ENCODE measurements around the gene TYW1B. TPM values are rescaled to one million over a fixed set of nuclear protein-coding genes. Genes with fewer than 3 reads are reported as not detected.
"Not testable (repeated sequence)": the region's sequence is repeated elsewhere in the genome, so short reads cannot be mapped to it uniquely, and the experiment has no call there.

TYW1B gene
- total RNA-seq, 1 experiment from 2014 or later, result 5.5 TPM

DNA sequence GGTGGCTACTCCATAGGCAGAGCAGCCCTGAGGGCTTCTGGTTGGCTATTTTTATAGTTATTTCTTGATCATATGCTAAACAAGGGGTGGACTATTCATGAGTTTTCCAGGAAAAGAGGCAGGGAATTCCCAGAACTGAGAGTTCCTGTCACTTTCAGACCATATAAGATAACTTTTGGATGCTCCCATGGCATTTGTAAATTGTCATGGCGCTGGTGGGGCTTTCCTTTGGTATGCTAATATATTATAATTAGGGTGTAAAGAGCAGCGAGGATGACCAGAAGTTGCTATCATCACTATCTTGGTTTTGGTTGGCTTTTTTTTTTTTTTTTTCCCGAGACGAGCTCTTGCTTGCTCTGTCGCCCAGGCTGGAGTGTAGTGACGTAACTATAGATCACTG, 272.8 kb downstream of the TYW1B start:
- not testable (repeated sequence) for H3K23ac ChIP-seq (ENCODE audit: insufficient read length, low read depth, low read length); H2BK15ac ChIP-seq (ENCODE audit: low read depth, low read length); H3K4me3 Mint-ChIP-seq; H3K27ac Mint-ChIP-seq; H3T11ph ChIP-seq (ENCODE audit: low read length); H3K14ac ChIP-seq (ENCODE audit: insufficient read depth, low read length); H2AK5ac ChIP-seq (ENCODE audit: insufficient read length, low read length); H3K23me2 ChIP-seq (ENCODE audit: insufficient read length, low read depth, low read length, poor library complexity, severe bottlenecking); H4K8ac ChIP-seq (replicated peaks; ENCODE audit: insufficient read length, low read depth, low read length); H3K27me3 Mint-ChIP-seq (ENCODE audit: low read depth); H3K56ac ChIP-seq (ENCODE audit: insufficient read length, low read depth, low read length); H4K5ac ChIP-seq (ENCODE audit: insufficient read length, low read depth, low read length); H3K4me1 ChIP-seq (ENCODE audit: insufficient read depth, low read length); H3K79me2 ChIP-seq (ENCODE audit: insufficient read depth, low read length); H3K4ac ChIP-seq (ENCODE audit: low read depth, low read length); H2BK20ac ChIP-seq (ENCODE audit: low read depth, low read length, poor library complexity, severe bottlenecking); H2AFZ ChIP-seq (ENCODE audit: low read length); DNase-seq; H3K27me3 ChIP-seq (ENCODE audit: insufficient read depth, low read length); H3K9ac ChIP-seq (ENCODE audit: extremely low read depth, insufficient read length, low read length); H3K9me3 ChIP-seq (ENCODE audit: control insufficient read depth, low read depth, low read length); H2BK120ac ChIP-seq (ENCODE audit: low read depth, low read length, poor library complexity, severe bottlenecking); H2BK5ac ChIP-seq (ENCODE audit: insufficient read length, low read length); H3K4me2 ChIP-seq (ENCODE audit: insufficient read depth, insufficient read length, low read length); H3K9me3 Mint-ChIP-seq; H4K20me1 ChIP-seq (ENCODE audit: control insufficient read depth, insufficient read depth, insufficient read length); H3K18ac ChIP-seq (ENCODE audit: insufficient read length, low read depth, low read length); H2BK12ac ChIP-seq (ENCODE audit: insufficient read length, low read depth, low read length); H3K79me1 ChIP-seq (ENCODE audit: insufficient read depth, low read depth, low read length, poor library complexity, severe bottlenecking); H4K91ac ChIP-seq (ENCODE audit: insufficient read length, low read depth, low read length); H3K27ac ChIP-seq (ENCODE audit: insufficient read length, low read depth, low read length)
- no CpG with 5 or more reads among the region's 6 CpGs for WGBS (ENCODE audit: extremely low coverage, insufficient read length, low lambda C conversion rate)
- peaks cover 0 to 12% (median under 1%) of the 10 kb centered on the region in 3 experiments; a peak in 3 of 7 replicates for H3K36me3 Mint-ChIP-seq (ENCODE audit: insufficient read depth in 1 of 3, low read depth in 3 of 3)
- H3K4me1 Mint-ChIP-seq, result peaks cover 16 to 22% of the 10 kb centered on the region in 2 experiments

GRCh38 chr7:72554401-72554800, 273.6 kb downstream of the TYW1B start:
- not testable (repeated sequence) for H2BK5ac ChIP-seq (ENCODE audit: insufficient read length, low read length); H3K4me3 Mint-ChIP-seq; H3K27me3 ChIP-seq (ENCODE audit: insufficient read depth, low read length); H3K18ac ChIP-seq (ENCODE audit: insufficient read length, low read depth, low read length); H3K4ac ChIP-seq (ENCODE audit: low read depth, low read length); H3K79me2 ChIP-seq (ENCODE audit: insufficient read depth, low read length); H4K20me1 ChIP-seq (ENCODE audit: control insufficient read depth, insufficient read depth, insufficient read length); H3K14ac ChIP-seq (ENCODE audit: insufficient read depth, low read length); H4K5ac ChIP-seq (ENCODE audit: insufficient read length, low read depth, low read length); H3K4me2 ChIP-seq (ENCODE audit: insufficient read depth, insufficient read length, low read length); H4K91ac ChIP-seq (ENCODE audit: insufficient read length, low read depth, low read length); H3K23me2 ChIP-seq (ENCODE audit: insufficient read length, low read depth, low read length, poor library complexity, severe bottlenecking); H3K9me3 ChIP-seq (ENCODE audit: control insufficient read depth, low read depth, low read length); H3K27ac ChIP-seq (ENCODE audit: insufficient read length, low read depth, low read length); H3T11ph ChIP-seq (ENCODE audit: low read length); H4K8ac ChIP-seq (replicated peaks; ENCODE audit: insufficient read length, low read depth, low read length); H3K27me3 Mint-ChIP-seq (ENCODE audit: low read depth); H3K9ac ChIP-seq (ENCODE audit: extremely low read depth, insufficient read length, low read length); H2BK15ac ChIP-seq (ENCODE audit: low read depth, low read length); H3K27ac Mint-ChIP-seq; H2AK5ac ChIP-seq (ENCODE audit: insufficient read length, low read length); DNase-seq; H3K9me3 Mint-ChIP-seq; H3K56ac ChIP-seq (ENCODE audit: insufficient read length, low read depth, low read length); H3K4me1 ChIP-seq (ENCODE audit: insufficient read depth, low read length); H2BK20ac ChIP-seq (ENCODE audit: low read depth, low read length, poor library complexity, severe bottlenecking); H2AFZ ChIP-seq (ENCODE audit: low read length); H3K23ac ChIP-seq (ENCODE audit: insufficient read length, low read depth, low read length); H2BK12ac ChIP-seq (ENCODE audit: insufficient read length, low read depth, low read length); H3K79me1 ChIP-seq (ENCODE audit: insufficient read depth, low read depth, low read length, poor library complexity, severe bottlenecking); H2BK120ac ChIP-seq (ENCODE audit: low read depth, low read length, poor library complexity, severe bottlenecking)
- WGBS (ENCODE audit: extremely low coverage, insufficient read length, low lambda C conversion rate), result no CpG with 5 or more reads among the region's 5 CpGs
- Mint-ChIP-seq H3K4me1 (peaks cover 16 to 22% of the 10 kb centered on the region in 2 experiments), H3K36me3 (ENCODE audit: insufficient read depth in 1 of 3, low read depth in 3 of 3) (peaks cover 2 to 16% (median 2%) of the 10 kb centered on the region in 3 experiments; a peak in 6 of 7 replicates)

All from H9 (cell line).